ENCODE measurements around the gene SRRM3.

GRCh38 chr7:76231583-76231982 lies 29.9 kb downstream of the SRRM3 start:
- no peak for TF ChIP-seq CTCF (IDR thresholded peaks at IDR 0.05; ENCODE audit: low read depth, low read length)
- no peak for TF ChIP-seq EZH2phosphoT487 (IDR thresholded peaks at IDR 0.05; ENCODE audit: low read depth)
